Fibroblast of skin of right biceps (primary cell): Measurements from ENCODE around the gene METAP2.
"Not testable (repeated sequence)": the region's sequence is repeated elsewhere in the genome, so short reads cannot be mapped to it uniquely, and the experiment has no call there.

Experiments
- DNase-seq: peaks from one replicate; pipeline ENCODE4 v3.0.0-alpha.2; 2013

METAP2 gene

GRCh38 chr12:95473884-95474659, at the start of gene METAP2:
METAP2 (plus strand) TSS chr12:95474152; CDS start chr12:95474180, 28 bp downstream.
- DNase-seq: peak; percentile 97

GRCh38 chr12:95424271-95424994, 49.5 kb upstream of the METAP2 start:
- DNase-seq: no peak

GRCh38 chr12:95429172-95429510, 44.8 kb upstream of the METAP2 start:
- no peak for DNase-seq

DNA sequence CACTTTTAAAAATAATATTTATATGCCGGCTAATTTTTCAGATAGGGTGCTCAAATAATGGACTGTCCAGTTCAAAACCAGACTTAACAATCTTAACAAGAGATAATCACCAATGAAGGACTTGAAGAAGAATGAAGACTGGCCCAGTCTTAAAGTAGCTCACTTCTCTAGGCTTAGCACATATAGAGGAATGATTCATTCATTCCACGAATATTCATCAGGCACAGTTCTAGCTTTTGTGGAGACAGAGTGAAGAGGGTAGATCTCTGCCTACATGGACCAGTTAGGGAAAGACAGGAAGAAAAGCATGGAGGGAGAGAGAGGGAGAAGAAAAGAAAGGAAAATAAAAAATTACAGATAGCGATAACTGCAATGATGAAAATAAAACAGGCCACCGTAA, 42.8 kb upstream of the METAP2 start:
- DNase-seq: no peak

- peak; percentile 16 for DNase-seq
Observed at GRCh38 chr12:95435355-95435754, 38.6 kb upstream of the METAP2 start.

- DNase-seq: no peak
Observed at GRCh38 chr12:95437565-95437964, 36.4 kb upstream of the METAP2 start.

DNA sequence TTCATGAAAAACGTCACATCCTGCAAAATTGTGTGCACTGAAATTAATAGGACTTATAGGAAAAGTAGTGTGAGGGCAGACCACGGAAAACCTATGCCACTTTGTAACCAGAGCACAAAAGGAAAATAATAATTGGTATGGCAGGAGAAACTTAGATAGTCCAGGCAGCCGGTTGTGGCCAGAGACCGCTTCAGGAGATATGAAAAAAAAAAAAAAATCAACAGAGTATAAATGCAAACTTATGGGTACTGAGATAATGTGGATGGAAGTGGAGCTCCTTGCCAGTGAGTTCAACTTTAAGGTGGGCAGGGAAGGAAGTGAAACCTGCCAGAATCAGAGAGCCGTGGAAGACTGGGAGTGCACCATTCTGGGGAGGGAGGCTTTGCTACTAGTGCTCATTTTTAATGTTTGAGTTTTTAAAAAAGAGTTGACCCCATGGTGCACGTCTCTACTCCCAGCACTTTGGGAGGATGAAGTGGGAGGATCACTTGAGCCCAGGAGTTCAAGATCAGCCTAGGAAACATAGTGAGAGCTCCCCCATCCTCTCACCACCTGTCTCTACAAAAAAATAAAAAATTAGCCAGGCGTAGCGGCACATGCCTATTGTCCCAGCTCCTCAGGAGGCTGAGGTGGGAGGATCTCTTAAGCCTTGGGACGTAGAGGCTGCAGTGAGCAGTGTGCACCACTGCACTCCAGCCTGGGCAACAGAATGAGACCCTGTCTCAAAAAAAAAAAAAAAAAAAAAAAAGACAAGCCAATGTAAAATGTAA, 34.3 kb upstream of the METAP2 start:
- no peak for DNase-seq

DNA sequence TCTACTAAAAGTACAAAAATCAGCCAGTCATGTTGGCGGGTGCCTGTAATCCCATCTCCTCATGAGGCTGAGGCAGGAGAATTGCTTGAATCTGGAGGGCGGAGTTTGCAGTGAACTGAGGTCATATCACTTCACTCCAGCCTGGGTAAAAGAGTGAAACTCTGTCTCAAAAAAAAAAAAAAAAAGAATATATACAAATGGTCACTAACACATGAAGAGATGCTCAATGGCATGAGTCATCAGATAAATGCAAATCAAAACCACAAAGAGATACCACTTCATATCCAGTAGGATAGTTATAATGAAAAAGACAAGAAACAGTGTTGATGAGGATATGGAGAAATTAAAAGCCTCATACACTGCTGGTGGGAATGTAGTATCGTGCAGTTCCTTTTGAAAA, 33.6 kb upstream of the METAP2 start:
- peak; percentile 65 for DNase-seq

- DNase-seq: no peak
Observed at GRCh38 chr12:95443459-95443858, 30.5 kb upstream of the METAP2 start.

- not testable (repeated sequence) for DNase-seq
Observed at GRCh38 chr12:95445099-95445498, 28.9 kb upstream of the METAP2 start.

DNA sequence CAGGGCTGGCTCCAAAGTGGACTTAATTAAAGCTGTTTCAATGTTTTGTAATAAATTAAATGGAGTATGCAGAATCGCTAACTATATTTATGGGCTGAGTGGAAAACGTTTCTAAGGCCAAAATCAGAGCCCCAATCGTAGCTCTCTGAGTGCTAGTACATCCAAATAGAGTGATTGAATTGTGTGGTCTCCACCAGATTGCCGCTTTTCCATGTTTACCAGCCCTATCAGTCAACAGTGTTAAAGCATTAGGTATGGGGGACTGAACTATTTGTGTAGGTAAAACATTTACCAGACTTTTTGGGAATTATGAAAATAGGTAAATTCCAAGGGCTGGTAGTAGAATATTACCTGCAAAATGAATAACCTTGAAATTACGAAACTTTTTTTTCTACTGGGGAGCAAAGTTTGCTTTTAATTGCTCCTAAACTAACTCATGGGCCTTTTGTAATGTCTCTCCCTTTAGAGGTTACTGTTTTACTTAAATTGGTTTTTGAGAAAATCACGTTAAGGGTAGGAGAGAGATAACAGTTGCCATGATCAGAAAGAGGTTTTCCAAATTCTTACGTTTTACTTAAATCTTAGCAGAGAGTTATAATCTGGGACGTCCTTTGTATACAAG, 28.0 kb upstream of the METAP2 start:
- DNase-seq: no peak

GRCh38 chr12:95446506-95446900, 27.4 kb upstream of the METAP2 start:
- peak; percentile 17 for DNase-seq

GRCh38 chr12:95449656-95450055, 24.3 kb upstream of the METAP2 start:
- not testable (repeated sequence) for DNase-seq

GRCh38 chr12:95452501-95452900, 21.5 kb upstream of the METAP2 start:
- DNase-seq: not testable (repeated sequence)

GRCh38 chr12:95453881-95454280, 20.1 kb upstream of the METAP2 start:
- not testable (repeated sequence) for DNase-seq

DNA sequence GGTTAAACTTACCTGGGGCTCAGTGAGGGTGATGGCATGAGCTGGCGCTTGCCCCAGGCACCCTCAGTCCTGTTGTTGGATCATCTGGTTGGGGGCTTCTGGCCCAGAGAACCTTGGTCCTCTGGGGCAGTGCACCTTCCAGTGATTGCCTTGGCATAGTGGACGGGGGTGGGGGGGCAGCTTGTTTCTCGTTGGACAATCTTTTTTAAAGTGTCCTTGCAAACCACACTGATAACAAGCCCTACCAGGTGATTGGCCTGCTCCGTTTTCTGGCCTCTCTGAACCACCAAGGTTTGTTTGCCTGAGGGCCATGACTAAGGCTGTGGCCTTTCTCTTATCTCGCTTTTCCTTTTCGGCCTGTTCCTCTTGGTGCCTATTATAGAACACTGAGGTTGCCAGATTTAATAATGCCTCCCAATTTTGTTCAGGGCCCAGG, 19.2 kb upstream of the METAP2 start:
- DNase-seq: not testable (repeated sequence)

DNA sequence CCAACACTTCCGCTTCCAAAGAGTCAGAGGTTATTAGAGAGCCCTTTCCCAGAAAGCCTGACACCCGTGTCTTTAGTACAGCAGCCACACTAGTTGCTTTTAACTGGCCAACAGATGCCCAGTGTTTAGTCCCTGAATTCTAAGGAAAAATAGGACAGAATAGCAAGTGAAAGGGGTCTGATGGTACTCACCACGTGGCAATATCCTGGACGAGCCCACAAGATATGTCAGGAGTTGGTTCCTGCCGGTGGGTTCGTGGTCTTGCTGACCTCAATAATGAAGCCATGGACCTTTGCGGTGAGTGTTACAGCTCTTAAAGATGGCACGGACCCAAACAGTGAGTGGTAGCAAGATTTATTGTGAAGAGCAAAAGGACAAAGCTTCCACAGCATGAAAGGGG, 16.3 kb upstream of the METAP2 start:
- peak; percentile 11 for DNase-seq

GRCh38 chr12:95458761-95459160, 15.2 kb upstream of the METAP2 start:
- no peak for DNase-seq

DNA sequence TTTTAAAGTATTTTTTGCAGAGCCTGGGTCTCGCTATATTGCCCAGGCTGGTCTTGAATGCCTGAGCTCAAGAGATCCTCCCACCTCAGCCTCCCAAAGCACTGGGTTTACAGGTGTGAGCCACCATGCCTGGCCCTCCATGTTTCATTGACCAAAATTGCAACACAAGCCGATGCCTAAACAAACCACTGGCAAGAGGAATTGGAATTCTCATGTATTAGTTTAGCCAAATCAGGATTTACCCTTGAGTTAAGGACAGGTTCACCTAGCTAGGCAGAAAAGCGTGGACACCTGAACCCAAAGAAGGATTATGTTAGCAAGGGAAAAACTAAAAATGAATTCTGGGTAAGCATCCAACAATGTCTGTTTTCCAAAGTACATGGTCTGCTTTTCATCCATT, 14.6 kb upstream of the METAP2 start:
- no peak for DNase-seq

- no peak for DNase-seq
Observed at GRCh38 chr12:95460105-95460504, 13.8 kb upstream of the METAP2 start.

DNA sequence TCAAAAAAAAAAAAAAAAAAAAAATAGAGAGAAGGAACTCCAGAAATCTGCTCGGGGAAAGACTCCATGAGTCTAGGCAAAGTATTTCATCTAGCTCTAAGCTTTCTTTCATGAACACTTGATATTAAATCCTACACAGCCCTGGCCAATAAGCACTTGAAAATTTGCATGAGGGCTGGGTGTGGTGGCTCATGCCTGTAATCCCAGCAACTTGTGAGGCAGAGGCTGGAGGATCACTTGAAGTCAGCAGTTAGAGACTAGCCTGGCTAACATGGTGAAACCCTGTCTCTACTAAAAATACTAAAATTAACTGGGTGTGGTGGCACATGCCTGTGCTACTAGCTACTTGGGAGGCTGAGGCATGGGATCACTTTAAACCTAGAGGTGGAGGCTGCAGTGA, 13.1 kb upstream of the METAP2 start:
- DNase-seq: no peak

GRCh38 chr12:95462081-95462480, 11.9 kb upstream of the METAP2 start:
- no peak for DNase-seq

- DNase-seq: no peak
Observed at GRCh38 chr12:95462551-95462950, 11.4 kb upstream of the METAP2 start.
